NOMO-1 treated with dmso at 0.1 percent for 144 hours (cell line): ENCODE measurements around the gene AGRN.
"Not testable (repeated sequence)": the region's sequence is repeated elsewhere in the genome, so short reads cannot be mapped to it uniquely, and the experiment has no call there.

Source experiments
- DNase-seq: peaks from one replicate; lab custom pipeline; 2025; ENCODE audit not compliant: unreplicated experiment; lab: John Stamatoyannopoulos, UW

The AGRN gene

DNA sequence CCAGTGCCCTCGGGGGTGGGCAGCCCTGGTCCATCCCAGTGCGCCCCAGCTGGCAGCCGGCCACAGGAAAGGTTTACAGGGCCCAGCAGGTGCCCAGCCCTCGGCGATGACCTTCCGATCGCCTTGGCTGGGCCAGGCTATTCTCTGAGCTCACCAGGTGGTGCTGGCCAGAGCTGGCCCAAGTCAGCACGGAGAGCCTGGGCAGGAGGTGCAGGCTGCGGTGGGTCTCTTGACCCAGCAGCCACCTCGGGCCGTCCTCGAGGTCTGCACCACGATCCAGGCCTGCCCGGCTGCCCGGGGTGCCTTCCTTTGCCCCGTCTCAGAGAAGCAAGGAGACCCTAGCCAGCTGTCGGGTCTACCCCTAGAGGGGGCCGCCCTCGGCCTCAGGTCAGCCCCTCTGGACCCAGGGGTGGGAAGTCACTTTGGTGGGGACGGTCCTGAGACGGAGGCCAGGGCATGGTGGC, 38.4 kb upstream of the AGRN start:
- DNase-seq: no peak

DNA sequence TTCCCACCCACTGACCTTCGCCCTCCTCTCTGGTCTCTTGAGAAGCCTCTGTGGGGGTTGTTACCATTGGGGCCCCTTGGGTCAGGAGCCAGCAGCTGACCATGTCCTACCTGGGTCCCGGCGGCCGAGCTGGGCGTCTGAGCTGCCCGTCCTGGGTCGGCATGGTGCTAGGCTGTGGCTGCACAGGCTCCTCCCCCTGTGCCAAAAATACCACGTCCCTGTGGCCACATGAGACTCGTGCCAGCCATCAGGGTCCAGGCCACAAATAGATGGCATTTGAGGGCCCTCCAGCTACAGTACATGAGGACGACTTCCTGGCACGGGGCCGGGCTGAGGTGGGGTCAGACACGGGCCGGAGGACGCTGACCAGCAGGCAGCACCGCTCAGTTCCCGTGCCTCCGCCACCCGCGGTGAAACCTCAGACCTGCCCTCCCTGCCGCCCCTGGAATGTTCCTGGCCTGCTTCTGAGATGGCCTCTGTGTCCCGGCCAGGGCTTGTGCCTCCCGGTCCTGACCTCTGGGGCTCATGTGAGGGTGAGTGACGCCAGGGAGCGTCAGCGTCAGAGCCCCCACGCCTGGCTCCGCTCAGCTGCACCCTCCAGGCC, 37.9 kb upstream of the AGRN start, which contains the start of gene PERM1:
TSS of gene PERM1 (minus strand) at position 139 of the 604 bp plus-strand sequence. CDS start 1,064 bp downstream, outside the sequence.
- no peak for DNase-seq

DNA sequence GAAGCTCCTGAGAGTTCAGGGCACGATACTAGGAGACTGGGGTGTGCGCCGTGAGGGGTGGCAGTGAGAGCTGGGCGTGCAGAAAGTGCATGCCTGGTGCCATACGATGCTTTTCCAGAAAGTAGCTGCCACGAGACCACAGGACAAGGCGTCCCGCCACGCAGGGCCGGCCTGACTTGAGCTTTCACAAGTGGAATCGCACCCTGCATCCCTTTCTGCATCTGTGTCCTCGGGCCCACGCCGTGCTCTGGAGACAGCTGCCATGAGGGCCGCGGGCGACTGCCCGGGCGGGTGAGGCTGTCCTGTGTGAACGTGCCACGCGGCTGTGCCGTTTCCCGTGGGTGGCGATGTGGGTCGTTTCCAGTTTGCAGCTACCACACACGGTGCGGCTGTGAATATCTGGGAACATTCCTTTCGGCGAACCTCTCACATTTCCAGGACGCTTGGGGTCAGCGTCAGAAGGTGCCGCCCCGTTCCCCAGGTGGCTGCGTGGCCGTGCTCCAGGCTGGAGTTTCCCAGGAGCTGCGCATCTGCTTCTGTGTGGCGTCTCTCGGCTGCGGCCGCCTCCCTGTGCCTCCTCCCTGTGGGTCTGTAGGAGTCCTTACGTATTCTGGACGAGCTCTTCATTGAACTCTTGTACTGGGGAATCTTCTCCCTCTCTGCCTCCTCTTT, 37.0 kb upstream of the AGRN start:
- DNase-seq: no peak

GRCh38 chr1:983798-984475, 36.0 kb upstream of the AGRN start:
- no peak for DNase-seq

- DNase-seq: no peak
Observed at GRCh38 chr1:984476-984814, 35.5 kb upstream of the AGRN start.

DNA sequence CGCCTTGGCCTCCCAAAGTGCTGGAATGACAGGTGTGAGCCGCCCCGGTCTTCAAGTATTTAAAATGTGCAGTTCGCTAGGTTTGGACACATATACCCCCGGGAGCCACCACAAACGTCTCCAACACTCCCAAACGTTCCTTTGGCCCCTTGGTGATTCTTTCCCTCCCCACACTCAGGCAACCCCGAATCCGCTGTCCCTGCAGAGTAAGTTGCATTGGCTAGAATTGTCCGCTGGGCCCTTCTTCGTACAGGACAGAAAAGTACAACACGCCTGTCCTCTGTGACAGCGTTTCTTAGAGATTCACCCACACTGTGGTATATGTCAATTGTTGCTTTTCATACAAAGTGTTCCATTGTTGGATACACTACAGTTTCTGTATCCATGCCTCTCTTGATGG, 34.8 kb upstream of the AGRN start:
- DNase-seq: no peak

- not testable (repeated sequence) for DNase-seq
Observed at GRCh38 chr1:988061-988460, 31.9 kb upstream of the AGRN start.

DNA sequence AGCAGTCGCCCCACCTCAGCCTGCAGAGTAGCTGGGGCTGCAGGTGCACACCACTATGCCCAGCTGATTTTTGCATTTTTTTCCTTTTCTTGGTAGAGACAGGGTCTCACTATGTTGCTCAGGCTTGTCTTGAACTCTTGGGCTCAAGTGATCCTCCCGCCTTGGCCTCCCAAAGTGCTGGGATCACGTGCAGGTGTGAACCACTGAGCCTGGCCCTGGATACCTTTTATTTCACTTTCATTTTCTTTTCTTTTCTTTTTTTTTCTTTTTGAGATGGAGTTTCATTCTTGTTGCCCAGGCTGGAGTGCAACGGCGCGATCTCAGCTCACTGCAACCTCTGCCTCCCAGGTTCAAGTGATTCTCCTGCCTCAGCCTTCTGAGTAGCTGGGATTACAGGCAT, 28.6 kb upstream of the AGRN start:
- not testable (repeated sequence) for DNase-seq

- DNase-seq: no peak
Observed at GRCh38 chr1:991895-992294, 28.0 kb upstream of the AGRN start.

DNA sequence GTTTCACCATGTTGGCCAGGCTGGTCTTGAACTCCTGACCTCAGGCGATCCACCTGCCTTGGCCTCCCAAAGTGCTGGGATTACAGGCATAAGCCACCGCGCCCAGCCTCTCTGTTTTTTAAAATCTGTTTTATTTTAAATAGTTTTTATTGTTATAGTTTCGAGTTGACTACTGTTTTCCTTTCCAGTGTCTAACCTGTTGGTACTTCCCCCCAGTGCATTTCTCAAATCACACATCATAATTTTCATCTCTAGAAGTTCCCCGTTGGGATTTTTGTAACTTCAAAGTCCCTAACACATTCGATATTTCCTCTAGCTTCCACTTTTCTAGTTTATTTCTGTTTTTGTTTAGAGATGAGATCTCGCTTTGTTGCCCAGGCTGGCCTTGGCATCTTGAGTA, 27.6 kb upstream of the AGRN start:
- no peak for DNase-seq

- no peak for DNase-seq
Observed at GRCh38 chr1:993379-993995, 26.4 kb upstream of the AGRN start.

- DNase-seq: not testable (repeated sequence)
Observed at GRCh38 chr1:994546-994945, 25.4 kb upstream of the AGRN start.

- DNase-seq: no peak
Observed at GRCh38 chr1:995665-996633, 24.0 kb upstream of the AGRN start.

DNA sequence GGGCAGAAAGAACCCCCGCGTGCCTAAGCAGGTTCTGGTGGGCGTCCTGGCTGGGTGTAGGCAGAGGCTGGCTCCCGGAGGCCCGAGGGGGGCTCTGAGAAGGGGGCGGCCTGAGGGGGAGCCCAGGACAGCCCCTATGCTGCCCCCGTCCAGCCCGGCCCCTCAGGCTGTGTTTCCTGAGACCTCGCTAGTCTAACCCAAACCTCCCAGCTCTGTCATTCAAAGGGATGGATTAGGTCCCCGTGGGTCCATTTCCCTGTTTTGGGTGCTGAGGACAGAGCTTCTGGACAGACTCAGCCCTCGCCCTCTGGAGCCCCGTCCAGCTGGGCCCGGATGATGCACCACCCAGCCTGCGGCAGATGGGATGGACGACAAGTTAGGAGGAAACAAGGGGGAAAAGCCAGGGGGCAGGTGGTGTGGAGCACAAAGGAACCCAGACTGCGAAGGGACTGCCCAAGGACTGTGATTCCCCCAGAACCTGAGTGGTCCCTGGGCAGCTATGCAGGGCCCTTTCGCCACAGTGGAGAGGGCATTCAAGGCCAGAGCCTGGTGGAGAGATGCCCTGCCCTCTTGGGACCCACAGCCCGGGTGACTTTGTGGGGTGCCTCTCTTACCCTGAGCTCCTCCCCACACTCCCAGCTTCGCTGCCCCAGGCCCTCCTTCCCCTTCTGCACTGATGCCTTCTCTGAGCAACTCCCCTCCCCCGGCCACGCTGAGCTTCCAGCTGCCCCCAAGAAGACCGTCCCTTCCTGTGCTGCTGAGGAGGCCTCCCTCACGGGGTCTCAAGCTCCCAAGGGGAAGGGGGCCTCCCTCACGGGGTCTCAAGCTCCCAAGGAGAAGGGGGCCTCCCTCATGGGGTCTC, 22.8 kb upstream of the AGRN start:
- no peak for DNase-seq

GRCh38 chr1:997713-997992, 22.3 kb upstream of the AGRN start:
- DNase-seq: no peak

DNA sequence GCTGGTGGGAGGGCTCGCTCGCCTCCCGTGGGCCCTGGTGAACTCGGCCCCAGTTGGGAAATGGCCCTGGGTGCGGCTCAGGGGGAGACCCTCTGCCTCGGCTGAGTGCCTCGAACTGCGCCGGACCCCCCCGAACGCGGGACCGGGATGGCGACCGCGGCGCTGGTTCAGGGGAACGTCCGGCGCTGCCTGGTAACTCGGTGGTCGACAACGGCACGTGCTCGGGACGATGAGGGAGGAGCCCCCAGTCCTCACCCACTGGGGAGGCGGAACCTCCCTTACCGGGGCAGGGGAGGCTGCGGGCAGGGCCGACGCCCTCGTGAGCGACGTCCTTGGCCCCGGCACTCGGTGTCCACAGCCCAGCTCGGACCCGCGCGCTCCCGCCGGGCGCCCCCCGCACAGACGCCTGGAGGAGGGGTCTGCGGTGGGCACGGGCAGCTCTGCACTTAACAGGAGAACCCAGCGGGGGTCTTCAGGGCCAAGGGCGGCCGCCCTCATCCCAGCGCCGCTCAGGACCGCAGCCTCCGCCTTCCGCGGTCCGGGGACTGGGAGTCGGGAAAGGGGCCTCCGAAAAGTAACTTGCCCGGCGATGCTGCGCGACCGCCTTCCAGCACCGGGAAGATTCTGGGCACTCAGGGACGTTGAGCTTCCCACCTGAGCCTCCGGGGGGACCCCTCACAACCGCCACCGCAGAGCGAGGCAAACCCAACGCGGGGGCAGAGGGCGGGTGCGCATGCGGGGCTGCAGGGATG, 21.8 kb upstream of the AGRN start:
- DNase-seq: no peak

DNA sequence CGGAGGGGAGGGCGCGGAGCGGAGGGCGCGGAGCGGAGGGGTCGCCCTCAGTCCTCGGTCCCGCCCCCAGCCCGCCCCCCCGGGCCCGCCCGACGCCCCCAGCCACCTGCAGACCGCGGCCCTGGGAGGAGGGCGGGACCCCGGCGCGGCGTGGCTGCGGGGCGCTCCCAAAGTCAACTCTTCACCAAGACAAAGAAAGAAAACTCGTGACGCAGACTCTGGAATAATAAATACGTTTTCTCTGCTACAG, 21.2 kb upstream of the AGRN start:
- DNase-seq: no peak

- no peak for DNase-seq
Observed at GRCh38 chr1:998995-999724, 20.8 kb upstream of the AGRN start.
